ENCODE results near the gene RFX2.

Gene RFX2

DNA sequence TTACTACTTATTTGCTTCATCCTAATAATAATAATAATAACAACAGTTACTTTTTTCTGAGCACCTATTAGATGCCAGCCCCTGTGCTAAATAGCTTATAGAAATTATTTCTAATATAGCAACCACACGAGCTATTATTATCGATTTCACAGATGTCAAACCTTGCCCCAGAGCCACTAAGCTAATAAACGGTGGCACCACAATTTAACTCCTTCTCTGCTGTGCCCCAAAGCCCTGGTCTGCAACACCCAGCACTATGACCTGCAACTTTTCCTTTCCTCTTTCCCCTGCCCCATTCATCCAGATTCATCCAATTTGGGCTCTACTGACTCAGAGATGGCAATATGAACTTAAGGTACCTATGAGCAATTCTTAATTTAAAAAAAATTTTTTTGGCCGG lies 6.4 kb downstream of the RFX2 start:
- no peak for DNase-seq (ENCODE audit: low read depth in 2 of 2)

DNA sequence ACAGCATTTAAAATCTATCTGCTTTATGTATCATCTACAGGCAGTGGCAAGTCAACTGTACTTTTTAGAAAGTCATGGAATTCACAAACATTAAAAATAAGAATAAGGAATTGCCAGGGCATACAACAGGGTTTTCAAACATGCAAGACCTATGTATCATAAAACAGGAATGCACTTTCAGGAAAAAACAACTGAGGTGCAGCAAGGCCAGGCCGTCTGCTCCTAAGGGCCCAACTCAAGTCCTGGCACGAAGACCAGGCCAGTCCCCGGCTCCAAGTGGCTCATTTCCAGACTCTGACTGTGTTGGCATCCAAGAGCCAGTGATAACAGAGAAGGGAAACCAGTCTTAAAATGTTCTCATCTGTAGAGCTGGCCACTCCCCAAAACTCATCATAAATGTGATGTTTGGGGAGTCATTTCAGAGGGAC lies 7.1 kb downstream of the RFX2 start:
- peak in 1 of 2 experiments; percentile 70 for DNase-seq (ENCODE audit: low read depth in 2 of 2)

DNA sequence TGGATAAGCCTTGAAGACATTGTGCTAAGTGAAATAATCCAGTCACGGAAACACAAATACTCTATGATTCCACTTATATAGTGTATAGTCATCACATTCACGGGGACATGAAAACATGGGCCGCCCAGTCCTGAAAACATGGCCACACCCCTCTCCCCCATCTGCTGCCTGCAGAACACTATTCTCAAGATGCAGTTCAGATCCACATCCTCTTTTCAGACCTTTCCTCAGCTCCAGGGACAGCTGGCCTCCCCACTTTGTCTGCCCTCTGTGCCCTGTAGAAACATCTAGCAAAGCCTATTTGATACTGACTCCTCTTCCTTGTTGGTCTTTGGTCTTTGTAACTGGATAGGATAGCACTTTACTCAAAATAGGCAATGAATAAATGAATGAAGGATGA lies 8.3 kb downstream of the RFX2 start:
- no peak for DNase-seq (ENCODE audit: low read depth in 2 of 2)

DNA sequence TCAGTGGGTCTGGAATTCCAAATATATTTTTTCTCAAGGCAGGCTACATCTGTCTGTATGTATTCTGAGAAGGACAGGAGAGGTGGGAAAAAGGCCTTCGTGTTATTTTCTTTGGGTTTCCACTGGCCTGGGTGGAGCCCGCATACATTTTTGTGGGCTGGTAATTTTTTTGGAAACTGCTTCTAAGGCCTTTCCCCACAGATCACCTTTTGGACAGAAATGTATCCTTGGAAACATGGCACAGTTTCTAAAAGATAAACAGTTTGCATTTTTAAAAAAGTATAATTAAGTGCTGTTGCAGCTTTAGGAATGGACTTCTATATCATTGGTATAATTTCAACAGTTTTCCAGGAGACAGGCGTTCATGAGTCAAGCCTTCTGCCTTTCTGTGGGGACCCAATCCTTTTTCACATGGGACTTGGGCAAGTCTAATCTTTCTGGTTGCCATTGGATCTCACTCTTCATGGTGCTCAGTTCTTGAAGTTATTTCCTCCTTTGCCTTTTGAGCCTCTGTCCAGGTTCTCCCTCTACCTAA lies 8.9 kb downstream of the RFX2 start:
- DNase-seq (ENCODE audit: low read depth in 2 of 2) = no peak

DNA sequence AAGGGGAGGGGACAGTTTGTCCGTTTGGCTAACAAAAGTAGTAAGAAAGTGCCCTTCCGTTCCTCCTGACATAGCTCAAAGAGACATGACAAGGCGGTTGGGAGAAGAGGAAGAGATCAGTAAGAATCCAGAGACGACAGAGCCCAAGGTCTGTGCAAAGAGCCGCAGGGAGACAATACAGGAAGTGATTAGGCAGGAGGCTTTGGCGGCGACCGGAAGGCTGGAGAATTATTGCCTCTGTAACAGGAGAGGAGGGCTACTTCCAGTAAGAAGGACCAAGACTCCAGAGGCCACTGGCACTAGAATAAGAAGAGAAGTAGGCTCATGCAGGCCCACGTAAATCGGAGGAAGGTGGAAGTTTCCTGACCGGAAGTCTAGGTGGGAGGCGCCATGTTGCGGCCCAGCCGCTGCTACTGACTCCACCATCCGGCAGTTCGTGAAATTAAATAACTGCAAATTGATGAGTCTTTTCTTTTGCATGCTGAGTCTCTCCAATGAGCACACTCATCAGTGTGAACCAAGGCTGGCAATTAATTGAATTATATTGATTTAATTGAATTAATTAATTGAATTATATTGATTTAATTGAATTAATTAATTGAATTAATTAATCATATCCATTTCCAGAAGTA lies 9.9 kb downstream of the RFX2 start:
- DNase-seq (ENCODE audit: low read depth in 2 of 2) = no peak

DNA sequence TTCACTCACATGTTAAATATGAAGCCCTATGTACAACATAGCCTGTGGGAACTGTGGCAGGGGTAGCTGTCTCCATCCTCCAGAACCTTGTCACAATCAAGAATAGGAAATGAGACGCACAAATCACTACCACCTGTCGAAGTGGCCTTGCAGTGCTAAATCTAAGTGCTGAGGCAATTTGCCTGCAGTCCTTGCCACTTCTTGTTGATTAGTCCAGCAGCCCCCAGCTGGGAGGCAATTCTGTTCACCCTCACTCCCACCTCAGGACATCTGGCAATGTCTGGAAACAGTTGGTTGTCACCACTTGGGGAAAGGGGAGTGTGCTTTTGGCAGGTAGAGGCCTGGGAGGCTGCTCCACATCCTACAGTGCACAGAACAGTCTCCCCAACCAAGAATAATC lies 10.7 kb downstream of the RFX2 start:
- DNase-seq (ENCODE audit: low read depth in 2 of 2) = no peak

DNA sequence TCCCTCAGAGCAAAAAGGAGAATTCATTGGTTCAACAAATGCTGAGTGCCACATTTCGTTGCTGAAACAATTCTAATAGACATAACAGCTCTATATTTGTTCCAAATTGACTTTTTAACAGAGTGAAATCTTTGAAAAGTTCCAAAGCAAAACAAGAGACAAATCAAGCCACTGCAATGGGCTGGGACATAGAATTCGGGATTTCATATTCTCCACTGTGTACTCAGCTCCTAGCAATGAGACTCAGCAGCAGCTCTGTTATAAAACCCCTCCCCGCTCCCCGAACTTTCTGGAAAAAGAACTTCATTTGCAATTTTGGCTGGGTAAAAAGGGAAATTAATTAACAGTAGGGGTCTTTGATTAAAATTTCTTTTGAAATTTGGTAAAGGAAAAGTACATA lies 11.3 kb downstream of the RFX2 start:
- no peak for DNase-seq (ENCODE audit: low read depth in 2 of 2)

DNA sequence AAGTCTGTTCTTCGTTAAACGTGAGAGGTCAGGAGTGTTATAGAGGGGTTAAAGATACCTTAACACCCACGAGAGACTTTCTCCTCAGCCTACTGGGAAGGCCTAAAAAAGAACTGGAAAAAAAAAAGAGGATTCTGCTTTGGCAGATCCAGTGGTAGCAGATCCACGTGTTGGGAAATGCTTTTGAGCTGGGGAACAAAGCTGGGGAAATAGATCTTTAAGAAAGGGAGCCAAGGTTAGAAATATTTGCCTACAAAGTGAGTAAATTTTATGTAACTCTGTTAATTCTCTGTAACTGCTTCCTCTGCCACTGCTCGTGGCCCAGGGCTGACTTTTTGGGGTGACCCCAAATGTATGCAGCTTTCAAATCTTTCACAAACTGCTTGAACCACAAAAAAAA lies 11.7 kb downstream of the RFX2 start:
- DNase-seq (ENCODE audit: low read depth in 2 of 2) = no peak

DNA sequence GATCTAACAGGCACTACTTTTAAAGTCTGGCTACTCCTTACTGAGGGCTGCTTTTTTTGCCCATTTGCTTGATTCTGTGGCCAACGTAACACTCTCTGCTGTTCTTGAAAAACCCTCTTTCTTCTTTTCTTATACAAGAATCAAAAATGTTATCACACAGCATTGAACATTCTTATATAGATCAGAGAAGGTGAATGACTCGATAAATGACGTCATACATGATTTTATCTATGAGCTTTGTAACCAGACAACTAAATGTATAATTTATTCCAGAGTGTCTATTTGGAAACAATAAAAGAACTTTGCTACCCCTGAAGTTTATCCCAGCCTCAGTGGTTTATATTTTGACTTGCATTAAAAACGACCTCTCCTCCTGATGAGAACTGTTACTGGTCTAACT lies 12.4 kb downstream of the RFX2 start:
- DNase-seq (ENCODE audit: low read depth in 2 of 2) = no peak

DNA sequence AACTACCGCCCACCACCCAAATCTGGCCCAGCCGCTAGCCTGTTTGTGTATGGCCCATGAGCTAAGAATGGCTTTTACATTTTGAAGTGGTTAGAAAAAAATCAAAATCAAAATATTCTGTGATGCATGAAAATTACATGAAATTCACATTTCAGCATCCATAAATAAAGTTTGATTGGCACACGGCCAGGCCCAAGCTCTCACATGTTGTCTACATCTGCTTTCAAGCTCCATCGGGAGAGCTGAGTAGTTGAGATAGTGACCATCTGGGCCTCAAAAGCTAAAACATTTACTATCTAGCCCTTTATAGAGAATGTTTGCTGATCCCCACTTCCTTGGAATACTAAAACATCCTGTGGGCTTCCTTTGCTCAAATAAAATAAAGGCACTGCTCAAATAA lies 14.5 kb downstream of the RFX2 start:
- no peak for DNase-seq (ENCODE audit: low read depth in 2 of 2)

DNA sequence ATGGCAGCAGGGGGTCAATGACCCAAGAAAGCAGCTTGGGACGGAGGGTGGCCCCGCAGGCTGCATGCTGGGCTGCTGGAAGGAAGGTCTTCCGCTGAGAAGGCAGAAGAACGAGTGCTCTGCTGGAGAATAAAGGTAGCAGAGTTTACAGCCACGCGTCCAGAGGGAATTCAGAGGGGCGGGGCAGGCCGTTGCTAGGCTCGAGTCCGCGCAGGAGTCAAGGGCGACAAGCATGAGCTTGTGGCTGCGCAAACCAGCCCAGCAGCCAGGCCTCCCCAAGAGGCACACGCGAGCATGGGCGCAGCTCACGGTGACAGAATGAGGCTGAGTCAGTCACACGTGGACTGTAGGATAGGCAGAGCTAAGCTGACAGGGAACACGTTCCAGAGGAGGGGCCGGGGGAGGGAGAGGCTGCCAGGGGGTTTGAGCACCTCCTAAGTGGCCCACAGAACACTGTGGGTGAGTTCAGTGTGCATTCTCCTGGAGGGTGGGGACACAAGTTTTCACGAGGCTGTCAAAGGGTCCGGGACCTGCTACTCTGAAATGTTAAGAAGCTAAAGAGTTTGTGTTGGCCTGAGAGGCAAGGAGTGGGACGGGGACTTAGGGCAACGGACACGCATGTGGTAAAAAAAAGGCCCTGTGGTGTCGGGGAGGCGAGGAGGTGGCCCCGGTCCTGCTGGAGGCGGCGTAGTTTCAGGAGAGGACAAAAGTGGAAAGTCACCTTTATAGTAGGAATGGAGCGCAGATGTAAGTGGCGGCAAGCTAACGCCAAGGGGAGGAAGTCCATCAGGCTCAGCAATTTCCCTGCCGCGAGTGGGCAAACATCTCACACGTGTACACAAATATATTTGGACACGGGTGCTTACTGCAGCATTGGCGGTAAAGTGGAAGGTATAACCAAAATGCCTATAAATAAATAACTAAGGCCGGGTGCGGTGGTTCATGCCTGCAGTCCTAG lies 17.7 kb downstream of the RFX2 start:
- no peak for DNase-seq (ENCODE audit: low read depth in 2 of 2)

DNA sequence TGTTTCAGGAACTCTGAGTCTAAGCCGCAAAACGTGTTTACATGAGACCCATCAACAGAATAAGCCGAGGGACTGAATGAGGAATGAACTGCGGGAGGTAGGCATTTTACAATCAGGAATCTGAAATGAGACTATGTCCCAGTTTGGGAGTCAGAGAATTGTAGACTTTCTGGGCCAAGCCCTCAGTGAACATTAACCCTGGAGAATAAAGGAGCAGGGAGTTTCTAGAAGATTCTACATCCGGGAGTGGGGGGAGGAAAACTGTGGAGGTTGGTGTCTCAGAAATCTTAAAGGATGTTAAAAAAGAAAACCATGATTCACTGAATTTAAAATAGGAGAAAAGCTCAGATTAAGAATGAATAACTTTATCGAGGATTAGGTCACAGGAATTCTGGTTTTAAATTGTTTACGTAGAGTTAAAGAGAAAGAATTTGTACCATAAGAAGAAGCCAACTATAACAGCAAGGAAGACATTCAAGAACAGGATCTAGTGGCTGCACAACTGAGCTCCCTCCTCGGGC lies 18.5 kb downstream of the RFX2 start:
- no peak for DNase-seq (ENCODE audit: low read depth in 2 of 2)

DNA sequence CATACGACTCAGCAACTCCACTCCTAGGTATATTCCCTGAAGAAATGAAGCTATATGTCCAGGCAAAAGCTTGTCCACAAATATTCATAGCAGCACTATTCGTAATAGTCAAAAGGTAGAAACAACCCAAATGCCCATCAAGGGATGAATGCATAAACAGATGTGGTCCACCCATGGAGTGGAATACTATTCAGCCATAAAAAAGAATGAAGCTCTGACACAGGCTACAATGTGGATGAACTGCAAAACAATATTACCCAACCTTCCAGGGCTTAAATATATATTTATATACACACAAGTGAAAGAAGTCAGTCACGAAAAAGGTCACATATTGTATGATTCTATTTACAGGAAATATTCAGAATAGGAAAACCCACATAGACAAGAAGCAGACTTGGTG lies 19.7 kb downstream of the RFX2 start:
- no peak for DNase-seq (ENCODE audit: low read depth in 2 of 2)

DNA sequence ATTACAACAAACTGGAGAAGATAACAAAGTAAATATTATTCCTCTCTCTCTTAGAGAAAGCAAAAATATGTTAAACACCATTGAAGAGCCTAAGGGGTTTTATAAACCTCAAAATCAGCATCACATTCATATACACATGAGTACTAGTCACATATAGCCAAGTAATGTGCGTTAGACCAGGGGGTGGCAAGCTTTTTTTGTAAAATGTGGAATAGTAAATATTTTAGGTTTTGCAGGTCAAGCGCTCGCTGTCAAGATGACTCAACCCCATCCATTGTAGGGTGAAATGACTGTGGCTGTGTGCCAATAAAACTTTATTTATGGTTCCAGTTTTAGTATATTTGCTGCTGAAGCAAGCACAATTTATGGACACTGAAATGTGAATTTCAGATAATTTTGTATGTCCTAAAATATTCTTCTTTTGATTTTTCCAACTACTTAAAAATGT lies 21.7 kb downstream of the RFX2 start:
- DNase-seq (ENCODE audit: low read depth in 2 of 2) = no peak

DNA sequence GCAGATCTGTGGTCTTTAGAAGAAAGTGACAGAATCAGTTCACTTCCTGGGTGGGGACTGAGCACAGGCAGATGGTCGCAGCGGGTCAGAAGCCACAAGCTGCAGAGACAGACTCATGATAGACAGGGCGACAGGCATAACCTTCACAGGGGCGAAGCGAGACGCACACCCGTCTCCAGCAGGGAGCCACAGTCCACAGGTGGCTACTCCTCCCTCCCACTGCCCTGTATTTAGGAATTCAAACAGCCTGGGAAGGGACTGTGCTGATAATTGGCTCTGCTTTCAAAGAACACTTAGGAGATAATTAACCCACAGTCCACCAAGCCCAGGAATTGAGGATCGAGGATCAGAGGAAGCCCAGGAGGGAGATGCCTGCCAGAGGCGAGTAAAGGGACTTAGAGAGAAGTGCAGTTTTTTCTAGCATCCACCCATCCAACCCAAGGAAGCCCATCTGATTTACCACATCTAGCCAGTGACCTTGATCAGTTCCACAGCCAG lies 23.2 kb downstream of the RFX2 start:
- DNase-seq (ENCODE audit: low read depth in 2 of 2) = no peak

DNA sequence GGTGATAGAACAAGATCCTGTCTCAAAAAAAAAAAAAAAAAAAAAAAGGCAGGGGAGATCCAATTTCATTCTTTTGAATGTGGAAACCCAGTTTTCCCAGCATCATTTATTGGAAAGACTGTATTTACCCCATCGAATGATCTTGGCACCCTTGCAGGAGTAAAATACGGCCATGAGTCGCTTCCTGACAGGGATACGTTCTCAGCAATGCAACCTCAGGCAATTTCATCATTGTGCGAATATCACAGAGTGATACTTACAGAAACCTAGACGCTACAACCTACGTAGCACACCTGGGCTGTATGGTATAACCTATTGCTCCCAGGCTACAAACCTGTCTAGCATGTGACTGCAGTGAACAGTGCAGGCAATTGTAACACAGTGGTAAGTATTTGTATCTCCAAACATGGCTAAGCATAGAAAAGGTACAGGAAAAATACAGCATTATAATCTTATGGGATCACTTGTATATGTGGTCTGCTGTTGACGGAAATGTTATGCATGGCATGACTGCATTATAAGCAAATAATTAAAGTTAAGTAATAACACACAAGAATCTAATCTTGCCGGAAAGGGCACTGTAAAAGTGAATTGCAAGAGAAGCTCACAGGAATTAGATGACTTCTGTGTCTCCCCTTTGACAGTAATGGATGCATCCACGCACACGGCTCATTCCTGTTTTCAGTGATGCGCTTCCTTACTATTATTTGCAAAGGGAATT lies 24.1 kb downstream of the RFX2 start:
- DNase-seq (ENCODE audit: low read depth in 2 of 2) = peak in 1 of 2 experiments; percentile 70

DNA sequence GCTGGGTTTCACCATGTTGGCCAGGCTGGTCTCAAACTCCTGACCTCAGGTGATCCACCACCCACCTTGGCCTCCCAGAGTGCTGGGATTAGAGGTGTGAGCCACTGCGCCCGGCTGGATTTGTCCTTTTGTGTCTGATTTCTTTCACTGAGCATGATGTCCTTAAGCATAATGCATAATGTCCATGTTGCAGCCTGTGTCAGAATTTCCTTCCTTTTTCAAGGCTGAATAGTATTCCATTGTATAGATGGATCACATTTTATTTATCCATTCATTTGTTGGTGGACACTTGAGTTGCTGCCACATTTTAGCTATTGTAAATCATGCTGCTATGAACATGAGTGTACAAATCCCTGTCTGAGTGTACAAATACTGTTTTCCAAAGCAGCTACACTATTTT lies 25.5 kb downstream of the RFX2 start:
- no peak for DNase-seq (ENCODE audit: low read depth in 2 of 2)

DNA sequence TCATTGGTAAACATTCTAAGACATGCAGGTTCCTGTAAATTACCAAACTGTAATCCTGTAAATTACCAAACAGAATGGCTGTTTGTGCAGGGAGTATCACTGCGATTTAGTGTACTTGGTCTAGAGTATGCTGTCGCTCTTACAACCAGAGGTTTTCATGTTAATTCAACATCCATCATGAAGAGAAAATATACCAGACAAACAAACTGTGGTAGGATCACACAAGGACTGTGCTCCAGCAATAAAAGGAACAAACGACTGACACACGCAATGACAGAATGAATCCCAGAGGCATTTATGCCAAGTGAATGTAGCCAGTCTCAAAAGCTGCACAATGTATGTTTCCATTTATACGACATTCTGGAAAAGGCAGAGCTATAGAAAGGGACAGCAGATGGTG lies 31.2 kb downstream of the RFX2 start:
- no peak for DNase-seq (ENCODE audit: low read depth in 2 of 2)

DNA sequence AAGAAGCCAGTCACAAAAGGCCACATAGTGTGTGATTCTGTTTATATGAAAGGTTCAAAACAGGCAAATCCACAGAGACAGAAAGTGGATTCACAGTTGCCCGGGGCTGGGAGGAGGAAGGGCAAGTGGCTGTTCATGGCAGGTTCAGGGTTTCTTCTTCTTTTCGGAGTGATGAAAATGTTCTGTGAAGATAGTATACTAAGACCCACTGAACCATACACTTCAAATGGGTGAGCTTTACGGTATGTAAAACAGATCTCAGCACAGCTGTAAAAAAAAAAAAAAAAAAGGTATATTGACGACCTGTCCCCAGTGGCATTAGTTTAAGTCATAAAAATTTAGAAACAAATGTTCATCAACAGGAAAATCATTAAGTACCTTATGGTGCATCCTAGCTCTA lies 32.2 kb downstream of the RFX2 start:
- DNase-seq (ENCODE audit: low read depth in 2 of 2) = no peak

DNA sequence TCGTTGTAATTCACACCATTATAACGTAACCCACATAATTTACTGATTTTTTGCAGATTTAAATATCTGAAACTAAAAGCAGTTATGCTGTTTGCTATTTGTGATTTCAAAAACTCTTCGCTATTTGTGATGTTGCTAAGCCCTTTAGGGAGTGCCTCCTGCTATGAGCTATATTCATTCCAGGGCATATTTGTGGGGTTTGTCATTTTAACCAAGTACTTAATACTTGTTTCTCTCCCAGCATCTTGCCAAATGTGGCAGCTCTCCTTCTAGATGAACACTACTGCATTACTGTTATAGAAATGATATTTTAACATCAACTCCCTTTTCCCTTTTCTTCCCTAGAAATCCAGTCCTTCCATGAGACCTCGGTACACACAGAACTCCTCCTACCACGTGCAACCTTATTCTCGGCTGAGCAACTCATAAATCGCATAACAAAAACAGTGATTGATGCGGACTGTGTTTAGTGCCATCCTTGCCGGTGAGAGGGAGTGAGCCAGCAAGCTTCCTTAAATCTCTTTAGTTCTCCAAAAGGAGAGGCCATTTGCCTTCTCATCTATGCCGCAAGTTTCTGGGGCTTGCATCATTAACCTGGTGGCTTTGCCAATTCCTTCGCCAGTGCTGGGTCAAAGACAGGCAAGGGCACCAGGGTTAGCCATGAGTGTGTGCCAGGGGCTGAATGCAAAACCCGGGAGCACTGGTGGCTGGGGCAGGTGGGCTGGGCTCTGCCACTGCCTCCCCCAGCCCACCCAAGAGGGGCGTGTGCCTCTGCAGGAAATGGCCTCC lies 33.4 kb downstream of the RFX2 start:
- peak; percentile 92 to 93 for DNase-seq (ENCODE audit: low read depth in 2 of 2)

DNA sequence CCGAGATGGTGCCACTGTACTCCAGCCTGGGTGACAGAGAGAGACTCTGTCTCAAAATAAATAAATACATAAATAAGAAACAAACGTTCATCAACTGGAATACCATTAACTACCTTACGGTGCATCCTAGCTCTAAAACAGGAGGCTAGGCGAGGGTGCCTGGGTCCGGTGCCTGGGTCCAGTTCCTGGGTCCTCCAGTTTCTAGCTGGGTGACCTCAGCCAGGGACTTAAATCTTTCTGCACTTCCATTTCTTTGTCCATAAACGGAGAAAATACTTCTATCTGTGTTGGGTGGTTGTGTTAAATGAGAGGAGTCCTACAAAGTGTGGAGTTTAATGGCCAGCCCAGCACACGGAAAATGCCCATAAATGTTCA lies 34.0 kb downstream of the RFX2 start:
- DNase-seq (ENCODE audit: low read depth in 2 of 2) = no peak

Data from fibroblast of skin of left biceps (primary cell).